ENCODE measurements around the gene CENPP. TPM values are rescaled to one million over a fixed set of nuclear protein-coding genes. Genes with fewer than 3 reads are reported as not detected.

CENPP gene
- total RNA-seq, 1 experiment from 2014 or later = 24.2 TPM

DNA sequence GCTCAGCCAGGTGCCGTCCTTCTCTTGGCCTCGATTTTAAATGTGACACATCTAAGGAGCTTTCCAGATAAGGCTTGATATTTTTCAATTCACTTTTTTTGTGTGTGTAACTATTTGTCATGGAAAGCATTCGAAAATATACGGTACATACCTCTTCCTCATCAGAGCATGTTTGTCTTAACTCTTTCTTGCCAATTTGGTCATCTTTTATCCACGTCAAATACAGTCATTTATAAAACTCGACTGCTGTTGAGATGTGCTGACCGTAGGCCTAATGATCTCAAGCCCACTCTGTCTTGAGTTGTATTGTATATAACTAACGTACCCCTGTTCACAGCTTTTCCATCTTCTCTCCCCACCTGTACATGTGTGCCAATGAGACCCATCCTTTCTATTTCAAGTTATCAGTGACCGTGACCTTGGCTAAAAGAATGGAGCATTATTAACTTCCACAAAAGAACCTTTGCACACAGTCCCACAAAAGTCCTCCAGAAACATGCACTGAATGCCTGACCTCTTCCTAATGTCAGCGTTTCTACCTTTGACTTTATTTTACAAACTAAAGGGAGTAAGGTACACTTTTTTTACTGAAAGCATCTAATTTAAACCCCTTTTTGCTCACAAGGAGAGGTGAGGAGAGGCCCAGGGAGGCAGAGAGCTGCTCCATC is 282.6 kb downstream of the CENPP start:
- Histone ChIP-seq H3K27me3 (no peaks in the 10 kb centered on the region), H3K27ac (no peak overlapping the region), H3K4me1 (peaks cover 11% of the 10 kb centered on the region; the same call in 1 of the 2 replicates), H3K4me3 (no peak overlapping the region), H3K9me3 (replicated peaks) (peaks cover 8% of the 10 kb centered on the region), H3K36me3 (peaks cover 10% of the 10 kb centered on the region; the same call in 1 of the 2 replicates)
- no peak for DNase-seq

DNA sequence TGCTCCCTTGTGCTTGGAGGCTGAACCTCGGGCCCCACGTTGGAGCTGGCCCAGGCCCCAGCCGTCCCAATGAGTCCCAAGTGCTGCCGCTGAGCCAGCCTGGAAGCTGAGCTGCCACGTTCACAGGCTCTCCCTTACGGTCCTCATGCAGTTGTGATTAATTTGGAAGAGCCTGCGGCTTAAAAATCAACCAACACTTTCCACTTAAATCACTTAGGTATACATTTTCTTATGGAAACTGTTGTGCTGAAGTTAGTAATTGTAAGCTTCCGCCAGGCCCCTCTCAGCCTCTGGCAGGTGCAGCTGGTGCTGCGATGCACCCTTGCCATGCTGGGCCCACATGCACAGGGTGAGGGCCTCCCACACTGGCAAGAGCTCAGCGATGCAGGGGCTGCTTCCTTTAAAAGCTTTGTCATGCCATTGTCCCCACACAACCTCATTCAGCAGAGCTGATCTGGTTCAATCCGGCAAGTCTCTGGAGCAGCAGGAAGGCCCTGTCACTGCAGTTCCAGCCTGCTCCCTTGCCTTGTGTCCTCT is 283.2 kb downstream of the CENPP start:
- Histone ChIP-seq H3K27me3 (no peaks in the 10 kb centered on the region), H3K36me3 (peaks cover 16% of the 10 kb centered on the region; the same call in 1 of the 2 replicates), H3K27ac (no peak overlapping the region), H3K4me1 (peaks cover 11% of the 10 kb centered on the region; the same call in 1 of the 2 replicates), H3K4me3 (no peak overlapping the region), H3K9me3 (replicated peaks) (peaks cover 8% of the 10 kb centered on the region)
- DNase-seq = no peak

DNA sequence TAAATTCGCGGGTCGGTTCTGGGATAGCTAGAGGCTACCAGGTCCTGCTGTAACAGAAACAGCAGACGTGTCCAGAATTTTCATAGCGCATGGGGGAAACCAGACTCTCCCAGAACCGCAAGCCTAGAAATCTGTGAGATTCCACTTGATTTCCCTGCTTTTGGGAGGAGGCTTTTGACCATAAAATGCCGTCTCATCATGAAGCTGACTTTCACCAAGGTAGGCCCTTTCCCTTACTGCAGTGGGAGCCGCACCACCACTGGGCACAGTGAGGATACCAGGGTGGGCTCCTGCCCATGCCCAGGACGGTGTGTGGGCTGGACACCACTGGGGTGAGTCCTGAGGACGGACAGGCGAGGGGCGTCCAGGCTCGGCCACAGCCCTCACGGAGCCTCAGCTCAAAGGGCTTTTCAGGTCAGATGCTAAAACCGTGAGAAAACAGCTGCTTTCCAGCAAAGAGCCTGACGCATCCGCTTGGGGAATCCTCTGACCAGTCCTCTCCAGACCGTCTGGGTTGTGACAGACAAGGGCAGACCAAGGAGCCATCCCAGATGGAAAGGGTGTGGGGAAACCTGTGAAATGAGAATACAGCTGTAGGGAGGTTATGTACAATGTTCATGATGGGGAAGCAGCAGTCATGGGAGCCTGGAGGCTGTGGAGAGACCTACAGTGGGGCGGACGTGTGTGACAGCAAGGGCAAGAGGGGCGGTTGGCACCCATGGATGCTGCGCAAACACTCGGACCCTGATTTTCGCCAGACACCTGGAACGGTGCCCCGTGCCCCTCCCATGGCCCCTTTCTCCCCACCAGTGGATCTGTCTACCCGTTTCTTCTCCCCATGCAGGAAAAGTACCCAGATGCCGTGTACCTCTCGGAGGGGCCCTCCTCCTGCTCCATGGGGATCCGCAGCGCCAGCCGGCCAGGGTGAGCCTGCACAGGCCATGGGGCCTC is 285.0 kb downstream of the CENPP start:
- Histone ChIP-seq H3K36me3 (peaks cover 22% of the 10 kb centered on the region; the same call in 1 of the 2 replicates), H3K4me3 (no peak overlapping the region), H3K27me3 (no peaks in the 10 kb centered on the region), H3K9me3 (replicated peaks) (peaks cover 1% of the 10 kb centered on the region; the same call in 1 of the 2 replicates), H3K4me1 (peaks cover 11% of the 10 kb centered on the region; the same call in 1 of the 2 replicates), H3K27ac (no peak overlapping the region)
- no peak for DNase-seq

DNA sequence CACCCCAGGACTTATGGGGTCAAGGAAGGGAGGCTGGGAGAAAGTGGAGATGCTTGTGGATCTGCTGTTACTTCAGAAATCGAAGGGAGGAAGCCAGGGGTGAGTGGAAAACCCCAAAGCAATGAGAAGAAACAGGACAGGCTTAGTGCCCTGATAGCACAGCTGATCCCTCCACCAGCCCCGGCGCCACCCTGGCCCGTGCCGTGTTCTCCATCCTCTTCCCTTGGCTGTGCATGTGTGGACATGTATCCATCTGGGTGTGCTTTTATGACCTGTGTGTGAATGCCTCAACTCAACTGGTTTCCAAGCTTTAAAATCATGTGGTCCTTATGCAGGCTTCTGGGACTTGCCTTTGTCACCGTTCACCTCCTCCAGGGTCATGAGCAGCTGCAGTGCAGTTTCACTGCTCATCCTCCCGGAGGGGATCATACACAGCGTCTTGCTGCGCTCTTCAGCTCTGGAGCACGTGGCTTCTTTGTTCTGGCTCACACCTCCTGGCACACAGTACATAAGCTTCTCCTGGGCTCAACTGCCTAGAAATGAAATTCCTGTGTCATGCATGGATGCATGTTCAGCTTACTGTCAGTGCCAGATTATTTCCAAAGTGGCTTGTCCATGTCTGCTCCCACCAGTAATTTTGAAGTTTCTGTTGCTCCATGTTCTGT is 286.0 kb downstream of the CENPP start:
- DNase-seq = no peak
- H3K4me1 ChIP-seq = peaks cover 11% of the 10 kb centered on the region; the same call in 1 of the 2 replicates
- H3K27me3 ChIP-seq = no peaks in the 10 kb centered on the region
- no peak overlapping the region for H3K27ac ChIP-seq
- no peak overlapping the region for H3K4me3 ChIP-seq
- no peaks in the 10 kb centered on the region for H3K9me3 ChIP-seq (replicated peaks)
- H3K36me3 ChIP-seq = peaks cover 22% of the 10 kb centered on the region; the same call in 1 of the 2 replicates

DNA sequence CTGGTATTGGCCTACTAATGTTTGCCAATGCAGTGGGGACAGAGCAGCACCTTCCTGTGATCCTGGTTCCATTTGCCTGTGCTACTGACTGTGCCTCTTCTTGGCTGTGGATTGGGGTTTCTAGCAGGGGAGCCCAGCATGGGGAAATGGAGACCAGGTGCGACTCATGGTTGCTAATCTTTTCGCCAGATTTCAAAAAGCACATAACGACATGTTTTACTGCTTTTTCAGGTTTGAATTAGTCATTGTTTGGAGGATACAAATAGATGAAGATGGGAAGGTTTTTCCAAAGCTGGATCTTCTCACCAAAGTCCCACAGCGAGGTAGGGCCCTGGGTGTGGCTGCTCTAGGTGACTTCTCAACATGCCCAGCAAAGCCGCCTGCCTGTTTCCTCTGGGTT is 286.5 kb downstream of the CENPP start:
- no peaks in the 10 kb centered on the region for H3K9me3 ChIP-seq (replicated peaks)
- no peaks in the 10 kb centered on the region for H3K27me3 ChIP-seq
- no peak overlapping the region for H3K27ac ChIP-seq
- peaks cover 27% of the 10 kb centered on the region for H3K36me3 ChIP-seq
- H3K4me3 ChIP-seq = no peak overlapping the region
- peaks cover 7% of the 10 kb centered on the region; the same call in 1 of the 2 replicates for H3K4me1 ChIP-seq
- no peak for DNase-seq

DNA sequence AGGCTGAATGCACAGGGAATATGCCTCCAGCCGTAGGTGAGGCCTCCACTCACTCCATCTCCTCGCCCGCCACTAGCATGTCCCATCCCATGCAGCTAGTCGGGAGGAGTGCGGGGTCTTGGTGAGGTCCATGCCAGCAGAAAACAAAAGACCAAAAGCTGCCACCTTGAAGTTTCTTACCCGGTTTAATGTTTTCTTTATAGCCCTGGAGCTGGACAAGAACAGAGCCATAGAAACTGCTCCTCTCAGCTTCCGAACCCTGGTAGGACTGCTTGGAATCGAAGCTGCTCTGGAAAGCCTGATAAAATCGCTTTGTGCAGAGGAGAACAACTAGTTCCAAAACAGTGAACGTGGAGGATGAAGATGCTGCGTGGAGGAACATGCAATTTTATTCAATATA is 287.1 kb downstream of the CENPP start:
- no peak overlapping the region for H3K27ac ChIP-seq

DNA sequence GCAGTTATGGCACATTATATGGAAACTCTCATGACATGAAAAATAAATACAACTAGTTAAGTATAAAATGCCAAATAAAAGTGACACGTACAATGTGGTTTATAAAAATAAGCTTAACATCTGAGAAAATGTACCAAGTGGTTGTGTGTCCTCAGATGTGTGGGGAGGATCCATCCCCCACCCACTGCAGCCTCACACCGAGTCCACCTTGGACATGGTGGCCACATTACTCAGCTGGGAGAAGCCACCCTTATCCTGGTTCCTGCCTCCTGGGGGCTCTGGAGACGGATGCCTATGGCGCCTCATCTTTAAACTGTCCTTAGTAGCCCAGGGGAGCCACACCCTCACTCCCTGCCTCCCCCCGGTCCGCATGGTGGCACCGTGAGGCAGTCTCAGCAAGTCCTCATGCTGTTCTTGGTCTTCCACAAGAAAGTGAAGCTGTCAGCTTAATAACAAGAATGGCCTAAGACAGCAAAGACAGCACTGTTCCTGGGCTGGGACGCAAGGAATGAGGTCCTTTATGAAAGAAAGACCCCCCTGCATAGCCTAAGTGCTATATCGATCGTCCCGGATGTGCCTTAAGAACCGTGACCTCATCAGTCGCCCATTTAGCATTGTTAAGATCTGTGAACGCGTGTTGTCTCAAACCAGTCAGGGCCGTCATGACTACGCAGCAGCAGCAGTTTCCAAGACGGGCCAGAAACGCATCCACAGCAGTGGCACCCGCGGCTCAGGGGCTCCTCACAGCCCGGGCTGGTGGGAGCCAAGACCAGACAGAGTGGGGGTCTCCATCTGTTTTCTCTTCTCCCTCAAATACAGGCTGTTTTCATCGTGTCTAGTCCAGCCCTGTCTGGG is 287.7 kb downstream of the CENPP start:
- no peak overlapping the region for H3K4me3 ChIP-seq
- H3K9me3 ChIP-seq (replicated peaks) = no peaks in the 10 kb centered on the region
- no peaks in the 10 kb centered on the region for H3K4me1 ChIP-seq
- no peaks in the 10 kb centered on the region for H3K27me3 ChIP-seq
- H3K27ac ChIP-seq = no peak overlapping the region
- H3K36me3 ChIP-seq = peaks cover 30% of the 10 kb centered on the region
- no peak for DNase-seq

More for the DNA sequence above, 287.1 kb downstream of the CENPP start:
- H3K36me3 ChIP-seq = peaks cover 28% of the 10 kb centered on the region
- no peak overlapping the region for H3K4me3 ChIP-seq
- no peaks in the 10 kb centered on the region for H3K27me3 ChIP-seq
- H3K4me1 ChIP-seq = peaks cover 4% of the 10 kb centered on the region; the same call in 1 of the 2 replicates
- no peaks in the 10 kb centered on the region for H3K9me3 ChIP-seq (replicated peaks)
- no peak for DNase-seq

DNA sequence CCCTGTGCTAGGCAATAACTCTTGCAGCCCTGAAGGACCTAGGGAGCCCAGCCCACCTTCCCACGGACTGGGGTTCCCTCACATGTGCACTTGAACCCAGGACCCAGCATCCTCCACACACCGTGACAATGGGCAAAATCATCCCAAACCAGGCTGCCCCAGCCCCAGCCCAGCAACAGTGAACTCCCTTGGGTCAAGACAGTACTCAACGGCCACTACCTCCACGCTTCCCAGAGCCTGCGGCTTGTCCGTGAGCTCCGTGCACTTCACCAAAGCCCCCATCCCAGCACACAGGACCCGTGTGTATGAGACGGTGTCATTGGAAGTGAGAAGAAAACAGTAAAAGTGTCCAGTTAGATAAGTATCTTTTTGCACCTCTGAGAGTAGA is 288.4 kb downstream of the CENPP start:
- peaks cover 35% of the 10 kb centered on the region for H3K36me3 ChIP-seq
- H3K27ac ChIP-seq = no peak overlapping the region
- no peaks in the 10 kb centered on the region for H3K27me3 ChIP-seq
- no peaks in the 10 kb centered on the region for H3K4me1 ChIP-seq
- H3K9me3 ChIP-seq (replicated peaks) = no peaks in the 10 kb centered on the region
- no peak for DNase-seq
- H3K4me3 ChIP-seq = no peak overlapping the region

DNA sequence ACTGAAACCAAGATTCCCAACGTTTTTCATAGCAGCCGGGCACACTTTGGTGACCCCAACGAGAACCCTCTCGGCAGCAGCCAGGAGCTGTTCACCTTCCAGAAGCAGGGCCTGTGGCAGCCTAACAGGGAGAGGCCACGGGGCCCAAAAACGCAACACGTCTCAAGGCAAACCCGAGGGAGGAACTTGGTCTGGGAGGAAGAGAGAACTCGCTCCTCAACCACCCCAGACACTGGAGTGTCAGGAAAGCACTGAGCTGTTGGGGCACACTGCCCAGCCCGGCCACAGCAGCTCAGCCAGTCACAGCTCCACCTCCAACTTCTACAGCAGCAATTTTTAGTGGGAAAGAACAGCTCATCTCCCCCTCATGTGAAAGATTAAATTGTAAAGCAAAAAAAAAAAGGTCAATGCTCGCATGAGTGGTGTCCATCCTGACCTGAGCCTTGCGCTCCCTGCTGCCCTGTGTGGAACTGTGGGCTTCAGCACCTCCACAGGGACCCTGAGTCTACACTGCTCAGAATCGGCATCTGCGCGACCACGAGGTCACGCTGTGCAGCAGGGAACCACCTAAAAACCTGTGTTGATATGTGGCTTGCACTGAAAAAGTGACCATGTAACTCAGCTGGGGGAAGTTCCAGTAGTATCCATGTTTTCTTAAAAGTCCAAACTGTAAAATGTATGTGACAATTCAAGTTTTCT is 289.2 kb downstream of the CENPP start:
- H3K4me1 ChIP-seq = no peaks in the 10 kb centered on the region

DNA sequence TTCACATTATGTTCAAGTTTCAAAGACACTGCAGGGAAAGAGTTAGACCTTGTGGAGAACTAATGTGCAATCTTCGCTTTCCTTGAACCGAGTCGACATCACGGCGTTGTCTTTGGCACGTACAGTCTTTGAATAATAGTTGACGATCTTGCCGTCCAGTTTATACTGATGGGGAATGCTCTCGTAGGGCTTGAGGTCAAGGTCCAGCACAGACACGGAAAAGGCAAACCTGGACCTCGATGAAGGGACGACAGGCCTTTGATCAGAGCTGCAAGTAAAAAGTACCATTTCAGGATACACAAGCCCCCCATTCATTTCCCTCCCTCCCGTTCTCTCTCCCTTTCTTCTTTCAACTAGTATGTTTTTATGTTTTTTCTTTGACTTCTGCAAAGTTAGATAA is 290.0 kb downstream of the CENPP start:
- Histone ChIP-seq H3K9me3 (replicated peaks) (no peaks in the 10 kb centered on the region), H3K27me3 (no peaks in the 10 kb centered on the region), H3K36me3 (peaks cover 45% of the 10 kb centered on the region), H3K27ac (no peak overlapping the region), H3K4me3 (no peak overlapping the region), H3K4me1 (no peaks in the 10 kb centered on the region)
- DNase-seq = no peak

More for the DNA sequence above, 289.2 kb downstream of the CENPP start:
- DNase-seq = no peak
- H3K9me3 ChIP-seq (replicated peaks) = no peaks in the 10 kb centered on the region
- H3K27ac ChIP-seq = no peak overlapping the region
- H3K4me3 ChIP-seq = no peak overlapping the region
- H3K27me3 ChIP-seq = no peaks in the 10 kb centered on the region
- peaks cover 38% of the 10 kb centered on the region for H3K36me3 ChIP-seq

DNA sequence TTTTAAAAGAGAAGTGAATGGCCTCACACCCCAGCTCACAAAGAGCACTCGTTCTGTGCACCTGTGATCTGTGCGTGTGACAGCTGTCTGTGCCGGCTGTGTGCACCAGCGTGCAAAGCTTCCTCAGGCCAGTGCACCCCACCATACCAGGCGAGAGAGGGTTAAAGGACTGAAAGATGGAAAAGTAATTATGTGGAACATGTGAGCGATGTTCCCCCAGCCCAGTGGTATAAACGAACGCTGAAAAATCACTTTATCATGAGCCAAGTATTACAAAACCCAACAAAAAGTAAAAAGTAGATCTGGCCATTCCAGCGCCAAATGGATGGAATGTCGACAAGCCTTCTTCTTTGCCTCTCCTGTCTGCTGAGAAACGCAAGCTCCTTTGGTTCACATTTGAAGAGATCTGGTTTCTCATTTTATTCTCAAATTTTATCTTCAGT is 290.5 kb downstream of the CENPP start:
- no peak overlapping the region for H3K4me3 ChIP-seq
- H3K36me3 ChIP-seq = peaks cover 45% of the 10 kb centered on the region
- no peak overlapping the region for H3K27ac ChIP-seq
- H3K27me3 ChIP-seq = no peaks in the 10 kb centered on the region
- no peaks in the 10 kb centered on the region for H3K4me1 ChIP-seq
- no peaks in the 10 kb centered on the region for H3K9me3 ChIP-seq (replicated peaks)
- DNase-seq = no peak

DNA sequence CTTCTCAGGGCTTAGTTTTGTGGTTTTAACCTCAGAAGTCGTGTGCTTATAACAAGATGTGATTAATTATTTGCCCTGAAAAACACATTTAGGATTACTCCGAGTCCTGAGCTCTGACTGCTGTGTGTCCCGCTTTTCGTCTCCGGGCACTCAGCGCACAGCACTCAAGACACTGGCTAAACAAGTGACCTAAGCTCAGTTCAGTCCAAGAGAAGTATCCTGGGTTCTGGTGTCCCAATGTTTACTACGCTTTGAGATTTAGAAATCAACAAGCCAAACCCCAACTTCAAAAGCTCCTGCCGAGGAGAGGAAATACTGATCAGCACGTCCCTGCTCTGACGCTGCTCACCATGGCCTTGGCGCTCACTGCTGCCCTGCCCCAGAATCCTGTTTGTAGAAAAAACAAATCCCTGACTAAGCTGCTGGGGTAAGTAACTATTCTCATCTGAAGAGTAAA is 290.9 kb downstream of the CENPP start:
- H3K4me1 ChIP-seq = no peaks in the 10 kb centered on the region

DNA sequence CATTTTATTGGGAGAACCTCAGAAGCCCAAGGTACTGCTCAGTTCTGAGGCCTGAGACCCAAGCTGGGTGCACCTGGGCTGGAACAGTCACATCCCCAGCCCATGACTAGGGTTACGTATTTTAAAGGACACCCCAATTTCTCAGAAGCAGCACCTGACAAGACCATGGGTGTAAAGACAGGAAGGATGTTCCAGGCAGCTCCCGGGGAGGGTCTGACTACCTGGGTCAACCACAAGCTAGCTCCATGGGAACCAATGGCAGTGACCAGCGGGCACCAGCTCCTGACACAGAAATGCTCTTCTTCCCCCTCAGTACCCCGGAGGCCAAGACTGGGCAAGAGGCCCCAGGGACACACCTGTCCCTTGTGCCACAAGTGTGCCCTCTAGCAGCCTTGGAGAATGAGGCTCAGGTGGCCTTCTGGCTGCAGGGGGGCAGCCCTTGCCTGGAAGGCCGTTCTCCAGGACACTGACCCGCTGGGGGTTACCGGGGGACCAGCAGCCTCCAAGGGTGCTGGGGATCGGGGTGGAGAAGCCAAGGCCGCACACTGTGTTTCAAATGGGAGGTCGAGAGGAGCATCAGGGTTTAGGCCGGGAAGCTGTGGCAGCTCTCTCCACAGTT is 291.6 kb downstream of the CENPP start:
- Histone ChIP-seq H3K27ac (no peak overlapping the region), H3K4me3 (no peak overlapping the region), H3K36me3 (peaks cover 47% of the 10 kb centered on the region), H3K27me3 (no peaks in the 10 kb centered on the region), H3K4me1 (no peaks in the 10 kb centered on the region), H3K9me3 (replicated peaks) (no peaks in the 10 kb centered on the region)
- no peak for DNase-seq

More for the DNA sequence above, 290.9 kb downstream of the CENPP start:
- no peak overlapping the region for H3K27ac ChIP-seq
- H3K36me3 ChIP-seq = peaks cover 45% of the 10 kb centered on the region
- no peak for DNase-seq
- no peak overlapping the region for H3K4me3 ChIP-seq
- no peaks in the 10 kb centered on the region for H3K9me3 ChIP-seq (replicated peaks)
- no peaks in the 10 kb centered on the region for H3K27me3 ChIP-seq

Data from SJCRH30 (cell line).